HEK293 (cell line): Measurements from ENCODE around the gene C1orf35.

Source experiments
- CTCF ChIA-PET: fragments of 350-600 bp; formaldehyde crosslinking; extraction: SDS; loops from one replicate; lab custom pipeline; 2021; ENCODE audit warnings: antibody characterized with exemption; lab: Yijun Ruan, JAX
- POLR2A ChIA-PET: fragments of 300-600 bp; formaldehyde crosslinking; extraction: SDS; loops from one replicate; lab custom pipeline; 2020; ENCODE audit warnings: antibody characterized with exemption, inconsistent platforms; lab: Yijun Ruan, JAX
- H3K27ac ChIP-seq: fragments of 200-500 bp; sonication (Bioruptor generic); 2 replicates; pipeline ENCODE4 v1.5.1; 2014; ENCODE audit warnings: low read depth, low read length, control low read depth, inconsistent platforms; ENCODE audit errors: extremely low read depth
- H3K36me3 ChIP-seq, 2 experiments: fragments of 200-500 bp in 1 of 2; sonication (Bioruptor generic) in 1 of 2; 1 replicate in 1 of 2; 2 replicates in 1 of 2; pipeline ENCODE4 v1.5.1; 2014 to 2017; ENCODE audit warnings: inconsistent platforms in 2 of 2, low read length in 2 of 2; ENCODE audit not compliant: control insufficient read depth in 2 of 2, insufficient read depth in 1 of 2
- H3K4me1 ChIP-seq: fragments of 200-500 bp; sonication (Bioruptor generic); 2 replicates; pipeline ENCODE4 v1.5.1; 2014; ENCODE audit warnings: mild to moderate bottlenecking, low read length, inconsistent platforms; ENCODE audit not compliant: control insufficient read depth, insufficient read depth
- H3K4me3 ChIP-seq: 2 replicates; pipeline ENCODE4 v1.5.1; 2011; ENCODE audit warnings: low read depth, mild to moderate bottlenecking, control low read depth, low read length, moderate library complexity
- H3K9me3 ChIP-seq: fragments of 200-500 bp; sonication (Bioruptor generic); 2 replicates; pipeline ENCODE4 v1.5.1; 2014; ENCODE audit warnings: low read depth, low read length, inconsistent platforms; ENCODE audit not compliant: control insufficient read depth, insufficient read depth
- EGR2 ChIP-seq: fragments of 450-650 bp; formaldehyde crosslinking; IDR thresholded peaks from 2 replicates; pipeline ENCODE4 v1.5.1; 2016; ENCODE audit warnings: low read depth, missing biosample characterization, missing genetic modification characterization
- GLIS1 ChIP-seq: fragments of 450-650 bp; formaldehyde crosslinking; IDR thresholded peaks from 2 replicates; pipeline ENCODE4 v1.5.1; 2016; ENCODE audit warnings: missing biosample characterization, missing genetic modification characterization
- GLIS2 ChIP-seq: fragments of 450-650 bp; formaldehyde crosslinking; IDR thresholded peaks from 2 replicates; pipeline ENCODE4 v1.5.1; 2016; ENCODE audit warnings: missing biosample characterization, missing genetic modification characterization
- KLF1 ChIP-seq: fragments of 450-650 bp; formaldehyde crosslinking; IDR thresholded peaks from 2 replicates; pipeline ENCODE4 v1.5.1; 2016; ENCODE audit warnings: missing biosample characterization, missing genetic modification characterization
- PRDM1 ChIP-seq: fragments of 450-650 bp; formaldehyde crosslinking; IDR thresholded peaks from 2 replicates; pipeline ENCODE4; 2016; ENCODE audit warnings: missing biosample characterization, missing genetic modification characterization
- YY1 ChIP-seq: fragments of 450-650 bp; formaldehyde crosslinking; IDR thresholded peaks from 2 replicates; pipeline ENCODE4 v1.5.1; 2018; ENCODE audit warnings: missing biosample characterization, missing genetic modification characterization
- ZBTB20 ChIP-seq: fragments of 450-650 bp; formaldehyde crosslinking; IDR thresholded peaks from 2 replicates; pipeline ENCODE4 v1.5.1; 2016; ENCODE audit warnings: missing biosample characterization, missing genetic modification characterization
- ZFHX2 ChIP-seq: fragments of 450-650 bp; formaldehyde crosslinking; conservative IDR thresholded peaks from 2 replicates; pipeline ENCODE4 v1.5.1; 2016; ENCODE audit warnings: missing biosample characterization, missing genetic modification characterization
- ZNF600 ChIP-seq: fragments of 450-650 bp; formaldehyde crosslinking; IDR thresholded peaks from 2 replicates; pipeline ENCODE4 v1.5.1; 2016; ENCODE audit warnings: missing biosample characterization, missing genetic modification characterization
- TF ChIP-seq, protein P1 (sequence below): fragments of 450-650 bp; formaldehyde crosslinking; IDR thresholded peaks from 2 replicates; pipeline ENCODE4 v1.5.1; 2017; ENCODE audit warnings: missing biosample characterization, missing genetic modification characterization
- TF ChIP-seq, protein P2 (sequence below): fragments of 450-650 bp; IDR thresholded peaks from 2 replicates; pipeline ENCODE4 v1.5.1; 2018; ENCODE audit warnings: missing biosample characterization, missing genetic modification characterization
- TF ChIP-seq, protein P3 (sequence below): fragments of 450-650 bp; formaldehyde crosslinking; IDR thresholded peaks from 2 replicates; pipeline ENCODE4 v1.5.1; 2016; ENCODE audit warnings: missing biosample characterization, missing genetic modification characterization
- TF ChIP-seq, protein P4 (sequence below): fragments of 450-650 bp; formaldehyde crosslinking; optimal IDR thresholded peaks from 2 replicates; pipeline ENCODE3; 2016; ENCODE audit warnings: missing biosample characterization, mild to moderate bottlenecking, missing genetic modification characterization
- TF ChIP-seq, protein P5 (sequence below): fragments of 450-650 bp; formaldehyde crosslinking; IDR thresholded peaks from 2 replicates; pipeline ENCODE4 v1.5.1; 2016; ENCODE audit warnings: missing biosample characterization, missing genetic modification characterization

Gene C1orf35

DNA sequence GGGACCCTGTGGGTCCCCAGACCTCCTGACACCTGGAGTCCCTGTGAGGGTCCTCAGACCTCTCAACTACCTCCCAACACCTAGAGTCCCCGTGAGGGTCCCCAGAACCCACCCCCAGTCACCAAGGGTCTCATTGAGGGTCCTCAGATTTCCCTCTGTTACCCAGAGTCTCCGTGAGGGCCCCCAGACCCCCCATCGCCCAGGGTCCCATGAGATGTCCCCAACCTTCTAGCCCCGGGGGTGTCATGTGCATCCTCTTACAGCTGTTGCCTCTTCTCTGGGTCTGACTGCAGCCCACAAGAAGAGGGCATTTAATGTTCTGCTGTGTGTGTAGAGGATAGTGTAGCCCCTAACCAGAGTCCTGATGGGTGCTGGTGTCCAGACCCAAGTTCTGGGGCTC, 44.6 kb upstream of the C1orf35 start:
- peaks cover 0 to 42% of the 10 kb centered on the region in 2 experiments; a peak in 1 of 3 replicates for H3K36me3 ChIP-seq
- TF ChIP-seq GLIS1 (tag by site-specific recombination) (no peak), GLIS2 (tag by site-specific recombination) (no peak), YY1 (tag by site-specific recombination) (no peak), PRDM1 (no peak), ZNF600 (tag by site-specific recombination) (no peak)
- TF ChIP-seq, protein P1, sequence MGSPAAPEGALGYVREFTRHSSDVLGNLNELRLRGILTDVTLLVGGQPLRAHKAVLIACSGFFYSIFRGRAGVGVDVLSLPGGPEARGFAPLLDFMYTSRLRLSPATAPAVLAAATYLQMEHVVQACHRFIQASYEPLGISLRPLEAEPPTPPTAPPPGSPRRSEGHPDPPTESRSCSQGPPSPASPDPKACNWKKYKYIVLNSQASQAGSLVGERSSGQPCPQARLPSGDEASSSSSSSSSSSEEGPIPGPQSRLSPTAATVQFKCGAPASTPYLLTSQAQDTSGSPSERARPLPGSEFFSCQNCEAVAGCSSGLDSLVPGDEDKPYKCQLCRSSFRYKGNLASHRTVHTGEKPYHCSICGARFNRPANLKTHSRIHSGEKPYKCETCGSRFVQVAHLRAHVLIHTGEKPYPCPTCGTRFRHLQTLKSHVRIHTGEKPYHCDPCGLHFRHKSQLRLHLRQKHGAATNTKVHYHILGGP (tag by site-specific recombination) = no peak
- TF ChIP-seq, protein P2, sequence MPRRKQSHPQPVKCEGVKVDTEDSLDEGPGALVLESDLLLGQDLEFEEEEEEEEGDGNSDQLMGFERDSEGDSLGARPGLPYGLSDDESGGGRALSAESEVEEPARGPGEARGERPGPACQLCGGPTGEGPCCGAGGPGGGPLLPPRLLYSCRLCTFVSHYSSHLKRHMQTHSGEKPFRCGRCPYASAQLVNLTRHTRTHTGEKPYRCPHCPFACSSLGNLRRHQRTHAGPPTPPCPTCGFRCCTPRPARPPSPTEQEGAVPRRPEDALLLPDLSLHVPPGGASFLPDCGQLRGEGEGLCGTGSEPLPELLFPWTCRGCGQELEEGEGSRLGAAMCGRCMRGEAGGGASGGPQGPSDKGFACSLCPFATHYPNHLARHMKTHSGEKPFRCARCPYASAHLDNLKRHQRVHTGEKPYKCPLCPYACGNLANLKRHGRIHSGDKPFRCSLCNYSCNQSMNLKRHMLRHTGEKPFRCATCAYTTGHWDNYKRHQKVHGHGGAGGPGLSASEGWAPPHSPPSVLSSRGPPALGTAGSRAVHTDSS (tag by site-specific recombination) = no peak
- H3K4me1 ChIP-seq = no peaks in the 10 kb centered on the region
- H3K4me3 ChIP-seq = no peak overlapping the region
- ChIA-PET POLR2A (no interaction called here), CTCF (no interaction called here)
- no peaks in the 10 kb centered on the region for H3K9me3 ChIP-seq
- no peak overlapping the region for H3K27ac ChIP-seq

DNA sequence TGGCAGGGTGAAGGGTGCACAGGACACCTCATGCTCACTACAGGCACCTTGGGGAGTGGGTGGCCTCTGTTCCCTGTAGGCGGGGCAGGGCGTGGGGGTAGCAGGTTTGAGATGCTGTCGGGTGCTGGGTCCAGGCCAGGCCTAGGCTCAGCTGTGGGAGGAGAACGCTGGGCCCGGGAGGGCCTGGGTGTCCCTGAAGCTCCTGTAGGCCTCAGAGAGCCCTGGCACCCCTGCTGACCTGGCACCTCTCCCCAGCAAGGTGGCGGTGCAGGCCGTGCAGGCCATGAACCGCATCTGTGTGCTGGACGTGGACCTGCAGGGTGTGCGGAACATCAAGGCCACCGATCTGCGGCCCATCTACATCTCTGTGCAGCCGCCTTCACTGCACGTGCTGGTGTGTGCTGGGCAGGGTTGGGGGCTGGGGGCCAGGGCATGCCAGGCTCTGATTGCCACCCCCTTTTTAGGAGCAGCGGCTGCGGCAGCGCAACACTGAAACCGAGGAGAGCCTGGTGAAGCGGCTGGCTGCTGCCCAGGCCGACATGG, 44.1 kb upstream of the C1orf35 start:
- H3K4me1 ChIP-seq = no peaks in the 10 kb centered on the region
- TF ChIP-seq, protein P3, sequence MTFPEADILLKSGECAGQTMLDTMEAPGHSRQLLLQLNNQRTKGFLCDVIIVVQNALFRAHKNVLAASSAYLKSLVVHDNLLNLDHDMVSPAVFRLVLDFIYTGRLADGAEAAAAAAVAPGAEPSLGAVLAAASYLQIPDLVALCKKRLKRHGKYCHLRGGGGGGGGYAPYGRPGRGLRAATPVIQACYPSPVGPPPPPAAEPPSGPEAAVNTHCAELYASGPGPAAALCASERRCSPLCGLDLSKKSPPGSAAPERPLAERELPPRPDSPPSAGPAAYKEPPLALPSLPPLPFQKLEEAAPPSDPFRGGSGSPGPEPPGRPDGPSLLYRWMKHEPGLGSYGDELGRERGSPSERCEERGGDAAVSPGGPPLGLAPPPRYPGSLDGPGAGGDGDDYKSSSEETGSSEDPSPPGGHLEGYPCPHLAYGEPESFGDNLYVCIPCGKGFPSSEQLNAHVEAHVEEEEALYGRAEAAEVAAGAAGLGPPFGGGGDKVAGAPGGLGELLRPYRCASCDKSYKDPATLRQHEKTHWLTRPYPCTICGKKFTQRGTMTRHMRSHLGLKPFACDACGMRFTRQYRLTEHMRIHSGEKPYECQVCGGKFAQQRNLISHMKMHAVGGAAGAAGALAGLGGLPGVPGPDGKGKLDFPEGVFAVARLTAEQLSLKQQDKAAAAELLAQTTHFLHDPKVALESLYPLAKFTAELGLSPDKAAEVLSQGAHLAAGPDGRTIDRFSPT = no peak
- peak; percentile 87 for TF ChIP-seq EGR2 (tag by site-specific recombination)
- TF ChIP-seq, protein P4, sequence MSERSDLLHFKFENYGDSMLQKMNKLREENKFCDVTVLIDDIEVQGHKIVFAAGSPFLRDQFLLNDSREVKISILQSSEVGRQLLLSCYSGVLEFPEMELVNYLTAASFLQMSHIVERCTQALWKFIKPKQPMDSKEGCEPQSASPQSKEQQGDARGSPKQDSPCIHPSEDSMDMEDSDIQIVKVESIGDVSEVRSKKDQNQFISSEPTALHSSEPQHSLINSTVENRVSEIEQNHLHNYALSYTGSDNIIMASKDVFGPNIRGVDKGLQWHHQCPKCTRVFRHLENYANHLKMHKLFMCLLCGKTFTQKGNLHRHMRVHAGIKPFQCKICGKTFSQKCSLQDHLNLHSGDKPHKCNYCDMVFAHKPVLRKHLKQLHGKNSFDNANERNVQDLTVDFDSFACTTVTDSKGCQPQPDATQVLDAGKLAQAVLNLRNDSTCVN (tag by site-specific recombination) = peak; percentile 13
- TF ChIP-seq ZBTB20 = no peak
- TF ChIP-seq ZNF600 (tag by site-specific recombination) = peak; percentile 54
- TF ChIP-seq, protein P5, sequence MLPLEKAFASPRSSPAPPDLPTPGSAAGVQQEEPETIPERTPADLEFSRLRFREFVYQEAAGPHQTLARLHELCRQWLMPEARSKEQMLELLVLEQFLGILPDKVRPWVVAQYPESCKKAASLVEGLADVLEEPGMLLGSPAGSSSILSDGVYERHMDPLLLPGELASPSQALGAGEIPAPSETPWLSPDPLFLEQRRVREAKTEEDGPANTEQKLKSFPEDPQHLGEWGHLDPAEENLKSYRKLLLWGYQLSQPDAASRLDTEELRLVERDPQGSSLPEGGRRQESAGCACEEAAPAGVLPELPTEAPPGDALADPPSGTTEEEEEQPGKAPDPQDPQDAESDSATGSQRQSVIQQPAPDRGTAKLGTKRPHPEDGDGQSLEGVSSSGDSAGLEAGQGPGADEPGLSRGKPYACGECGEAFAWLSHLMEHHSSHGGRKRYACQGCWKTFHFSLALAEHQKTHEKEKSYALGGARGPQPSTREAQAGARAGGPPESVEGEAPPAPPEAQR (tag by site-specific recombination) = no peak
- TF ChIP-seq ZFHX2 (tag by site-specific recombination) = peak; percentile 84
- TF ChIP-seq KLF1 (tag by site-specific recombination) = peak; percentile 60
- POLR2A ChIA-PET = no interaction called here
- H3K9me3 ChIP-seq = no peaks in the 10 kb centered on the region
- H3K36me3 ChIP-seq = peaks cover 0 to 45% of the 10 kb centered on the region in 2 experiments; a peak in 1 of 3 replicates
- CTCF ChIA-PET = no interaction called here
- no peak overlapping the region for H3K27ac ChIP-seq
- H3K4me3 ChIP-seq = no peak overlapping the region
